NCI-H2081 treated with DMSO at 0.1 percent for 48 hours (cell line): ENCODE measurements around the gene SPRY1.
A peak's percentile ranks its signal among the peaks of the same experiment; 100 is the strongest.

ENCODE experiments used
- DNase-seq: peaks from one replicate; lab custom pipeline; 2025; lab: John Stamatoyannopoulos, UW

SPRY1 gene

DNA sequence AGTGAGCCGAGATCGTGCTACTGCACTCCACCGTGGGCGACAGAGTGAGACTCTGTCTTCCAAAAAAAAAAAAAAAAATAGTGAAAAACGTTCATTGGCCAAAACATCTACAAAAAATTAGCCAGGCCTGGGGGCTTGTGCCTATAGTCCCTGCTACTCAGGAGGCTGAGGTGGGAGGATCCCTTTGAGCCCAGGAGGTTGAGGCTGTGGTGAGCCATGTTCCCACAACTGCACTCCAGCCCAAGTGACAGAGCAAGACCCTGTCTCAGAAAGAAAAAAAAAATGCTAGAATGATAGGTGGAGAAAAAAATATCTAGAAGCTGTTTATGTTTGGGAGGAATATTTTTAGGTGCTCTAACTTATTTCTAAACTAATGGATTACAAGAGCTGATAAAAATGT, 14.9 kb downstream of the SPRY1 start:
- DNase-seq: no peak

DNA sequence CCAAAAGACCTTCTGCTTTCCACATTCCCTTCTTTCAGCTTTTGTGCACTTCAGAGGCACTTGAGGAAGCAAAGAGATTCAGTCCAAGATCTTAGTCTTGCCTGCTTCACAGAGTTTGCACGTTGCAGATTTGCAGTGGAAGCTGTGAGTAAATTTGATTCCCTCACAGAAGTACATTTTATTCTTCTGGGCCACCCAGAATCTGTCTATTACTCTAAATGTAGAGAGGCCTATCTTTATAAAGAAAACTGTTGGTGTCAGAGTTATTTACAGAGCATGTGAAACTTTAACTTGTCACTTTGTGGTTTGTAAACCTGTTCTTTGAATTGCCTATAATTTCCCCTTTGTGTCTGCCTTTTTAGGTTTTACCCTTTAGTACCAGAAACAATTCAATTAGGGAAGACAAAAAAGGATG, 15.5 kb downstream of the SPRY1 start:
- no peak for DNase-seq

DNA sequence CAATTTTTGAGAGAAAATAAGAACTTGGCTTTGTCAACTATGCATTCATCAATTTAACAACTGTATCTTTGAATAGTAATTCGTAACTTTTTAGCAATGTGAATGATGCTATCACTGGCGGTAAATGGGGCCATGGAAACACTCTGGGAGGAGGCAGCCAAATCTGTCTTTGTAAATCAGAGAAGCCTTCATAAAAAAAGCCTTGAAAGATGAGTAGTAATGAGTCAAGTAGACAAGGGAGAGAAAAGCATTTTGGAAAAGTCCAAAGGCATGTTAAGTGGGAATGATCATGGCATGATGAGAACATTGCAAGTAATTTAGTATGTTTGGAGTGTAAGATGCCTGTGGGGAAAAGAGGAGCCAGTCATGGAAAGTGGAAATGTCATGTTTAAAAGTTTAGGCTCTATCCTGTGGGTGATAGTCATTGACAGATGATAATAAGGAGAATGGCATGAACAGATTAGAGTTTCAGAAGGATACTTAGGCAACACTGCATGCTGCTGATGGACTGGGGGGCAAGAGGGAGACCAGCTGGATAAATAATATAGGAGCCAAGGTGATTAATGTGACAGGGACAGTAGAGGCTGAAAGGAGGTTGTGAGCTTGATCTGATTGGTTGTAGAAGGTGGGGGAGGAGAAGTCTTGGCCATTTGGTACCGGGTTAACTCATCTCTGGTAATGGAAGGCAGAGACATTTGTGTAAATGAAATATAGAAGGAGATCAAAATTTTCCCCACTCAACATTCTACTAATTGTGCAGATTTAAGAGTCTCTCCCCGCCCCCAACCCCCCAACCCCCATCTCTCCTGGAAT, 16.3 kb downstream of the SPRY1 start:
- no peak for DNase-seq

DNA sequence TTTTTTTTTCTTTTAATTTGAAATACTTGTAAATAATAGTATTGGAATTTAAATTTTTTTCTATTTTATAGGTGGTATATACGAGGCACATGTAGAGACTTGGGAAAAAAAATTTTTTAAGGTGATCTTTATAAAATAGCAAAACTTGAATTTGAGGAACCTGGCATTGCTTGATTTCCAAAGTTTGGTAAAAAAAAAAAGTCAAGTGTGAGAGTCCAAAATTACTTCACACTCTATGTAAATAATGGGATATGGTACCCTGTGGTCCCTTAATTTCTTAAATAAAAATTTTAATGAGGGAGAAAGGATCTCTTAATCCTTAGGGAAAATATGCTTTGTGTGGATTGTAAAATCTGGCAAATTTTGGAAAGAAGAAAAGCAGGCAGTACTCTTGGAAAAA, 19.0 kb downstream of the SPRY1 start:
- no peak for DNase-seq

DNA sequence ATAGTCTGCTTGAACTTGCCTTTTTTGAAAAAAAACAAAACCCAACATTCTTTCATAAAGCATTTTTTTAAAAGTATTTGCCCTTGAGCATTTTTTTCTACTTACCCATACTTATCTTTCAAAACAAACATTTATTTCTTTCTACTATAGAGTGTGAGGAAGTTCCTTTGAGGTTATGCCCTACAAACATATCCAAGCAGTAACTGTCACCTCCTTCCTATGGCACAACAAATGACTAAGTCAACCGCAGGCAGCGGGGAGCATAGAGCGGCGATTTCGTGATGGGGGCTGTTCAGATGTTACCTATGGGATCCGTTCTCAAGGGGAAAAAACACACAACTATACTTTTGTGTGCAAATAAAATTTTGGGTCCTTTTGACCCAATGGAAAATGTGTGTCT, 19.4 kb downstream of the SPRY1 start:
- no peak for DNase-seq

DNA sequence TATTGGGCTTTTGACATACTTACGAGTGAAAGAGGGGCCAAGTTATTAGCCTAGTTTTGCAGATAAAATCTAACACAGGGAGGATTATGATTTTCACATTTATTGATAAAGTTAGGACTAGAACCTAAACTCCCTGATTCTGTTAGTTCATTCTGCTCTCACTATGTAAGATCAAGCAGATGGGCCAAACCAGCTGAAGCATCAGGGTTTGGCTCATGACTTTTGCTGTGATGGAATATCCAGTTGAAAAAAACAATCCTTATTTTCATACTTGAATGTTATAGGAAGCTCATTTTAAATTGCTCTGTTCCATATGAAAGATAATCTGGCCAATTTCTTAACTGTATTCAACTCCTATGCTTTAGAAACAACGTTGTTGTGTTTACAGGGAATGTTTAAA, 21.2 kb downstream of the SPRY1 start:
- DNase-seq: no peak

DNA sequence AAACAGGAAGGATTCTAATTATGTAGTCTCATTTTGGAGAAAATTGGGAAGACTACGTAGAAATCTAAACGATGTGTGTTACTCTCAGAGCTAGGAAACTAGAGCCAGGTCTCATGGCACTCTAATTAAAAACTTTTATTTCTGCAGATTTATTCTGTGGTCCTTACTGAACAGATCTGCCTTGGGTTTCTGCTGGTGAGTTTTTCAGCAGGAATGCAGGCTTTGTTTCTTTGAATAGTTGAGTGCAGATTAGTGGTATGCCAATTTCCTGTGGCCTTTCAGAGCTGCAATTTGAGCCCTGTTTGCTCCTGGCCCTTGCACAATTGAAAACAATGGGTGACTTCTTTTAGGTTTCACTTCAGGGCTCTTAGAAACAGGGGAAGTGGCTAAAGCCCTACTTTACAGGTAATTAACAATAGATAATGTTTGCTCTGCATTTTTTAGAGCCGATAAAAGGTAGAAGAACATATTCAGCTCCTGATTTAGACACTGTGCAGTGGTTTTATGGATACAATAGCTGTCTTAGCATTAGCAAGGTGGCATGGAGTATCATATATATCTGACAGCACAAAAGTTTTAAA, 21.8 kb downstream of the SPRY1 start:
- DNase-seq: peak; percentile 27

DNA sequence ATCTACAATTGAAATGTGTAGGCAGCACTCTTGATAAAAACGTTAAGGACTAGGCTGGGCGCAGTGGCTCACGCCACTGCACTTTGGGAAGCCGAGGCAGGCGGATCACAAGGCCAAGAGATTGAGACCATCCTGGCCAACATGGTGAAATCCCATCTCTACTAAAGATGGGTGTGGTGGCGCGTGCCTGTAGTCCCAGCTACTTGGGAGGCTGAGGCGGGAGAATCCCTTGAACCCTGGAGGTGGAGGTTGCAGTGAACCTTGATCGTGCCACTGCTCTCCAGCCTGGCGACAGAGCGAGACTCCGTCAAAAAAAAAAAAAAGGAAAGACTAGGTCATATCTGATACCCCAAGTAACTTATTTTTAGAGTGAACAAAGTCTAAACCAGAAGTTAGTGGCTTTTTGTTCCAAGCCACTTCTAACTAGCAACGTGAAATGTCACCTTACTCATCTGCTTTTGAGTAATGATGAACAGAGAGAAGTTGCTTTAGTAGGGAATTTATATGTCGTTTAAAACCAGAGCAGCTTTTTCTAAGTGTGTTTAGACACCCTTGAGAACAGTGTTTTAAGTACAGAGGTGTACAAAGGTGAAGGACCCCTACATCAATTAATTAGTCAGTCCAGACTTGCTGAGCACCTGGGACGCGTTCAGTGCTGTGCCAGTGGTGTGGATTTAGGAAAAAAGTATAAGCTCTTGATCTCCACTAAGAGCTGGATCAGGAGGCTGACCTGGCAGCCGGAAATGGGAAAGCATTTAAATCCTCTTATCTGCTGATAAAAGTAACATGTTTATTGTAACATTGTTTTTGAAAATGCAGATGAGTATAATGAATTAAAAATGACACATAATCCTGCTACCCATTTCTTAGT, 23.5 kb downstream of the SPRY1 start:
- no peak for DNase-seq

DNA sequence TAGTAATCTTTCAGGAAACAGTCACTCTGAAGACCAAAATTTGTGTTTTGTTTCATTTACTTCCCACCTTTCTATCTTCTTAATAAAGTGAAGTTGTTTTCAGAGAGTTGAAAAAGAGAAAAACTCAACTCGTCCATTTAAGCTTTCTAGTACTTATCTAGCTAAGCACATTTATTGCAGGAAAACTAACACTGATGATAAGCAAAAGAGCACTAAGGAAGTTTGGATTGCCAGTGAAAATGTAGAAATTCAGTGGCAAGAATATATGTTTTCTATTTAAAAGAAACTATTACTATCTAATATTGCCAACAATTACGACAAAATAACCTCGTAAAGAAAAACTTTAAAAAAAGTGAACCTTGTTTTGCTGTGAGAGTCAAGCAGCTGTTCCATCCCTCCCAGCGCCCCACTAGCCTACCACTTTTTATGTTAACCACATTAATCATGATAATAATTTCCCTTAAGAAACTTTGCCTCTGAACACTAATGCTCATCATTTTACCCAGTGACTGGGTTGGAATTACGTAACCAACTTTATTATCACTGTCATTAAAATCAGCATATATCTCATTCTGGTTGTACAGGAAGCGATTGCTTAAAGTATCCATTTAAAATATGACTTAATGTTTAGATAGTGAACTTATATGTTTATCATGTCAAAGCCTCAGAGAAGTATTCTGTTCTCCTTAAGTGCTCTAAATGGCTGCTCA, 24.8 kb downstream of the SPRY1 start:
- DNase-seq: no peak

DNA sequence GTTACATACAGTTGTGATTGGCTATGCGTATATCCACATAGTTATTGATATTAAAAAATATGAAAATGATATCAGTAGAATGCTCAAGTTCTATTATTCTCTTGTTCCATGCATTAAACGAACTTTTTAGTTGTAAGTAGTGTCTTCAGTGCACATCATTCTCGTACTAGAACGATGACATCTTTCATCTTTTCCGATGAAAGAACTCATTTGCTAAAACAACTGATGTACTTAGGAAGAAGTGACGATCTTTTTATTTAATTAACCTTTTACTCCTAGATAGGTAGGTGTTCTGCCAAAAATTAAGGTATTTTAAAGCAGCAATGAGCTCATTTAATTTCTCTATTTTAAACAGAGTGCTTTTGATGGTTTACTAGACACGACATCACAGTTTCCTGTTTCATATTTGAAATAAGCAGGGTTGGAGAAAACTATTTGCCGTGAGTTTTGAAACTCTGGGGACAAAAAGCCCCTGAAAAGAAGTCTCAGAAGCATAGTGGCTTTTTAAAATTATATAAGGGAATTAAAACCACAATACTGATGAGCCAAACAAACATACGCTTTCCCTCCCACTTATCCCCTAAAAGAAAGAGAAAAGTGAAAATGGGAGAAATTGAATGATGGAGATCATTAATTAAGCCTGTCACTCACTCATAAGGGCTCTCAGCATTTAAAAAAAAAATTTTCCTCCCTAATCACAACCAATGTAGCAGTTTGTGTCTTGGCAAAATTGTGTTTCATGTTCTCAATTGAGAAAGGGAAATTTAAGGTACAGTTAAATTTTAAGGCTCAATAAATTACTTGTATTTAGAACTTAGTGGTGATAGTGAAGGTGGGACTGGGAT, 25.6 kb downstream of the SPRY1 start:
- DNase-seq: no peak

DNA sequence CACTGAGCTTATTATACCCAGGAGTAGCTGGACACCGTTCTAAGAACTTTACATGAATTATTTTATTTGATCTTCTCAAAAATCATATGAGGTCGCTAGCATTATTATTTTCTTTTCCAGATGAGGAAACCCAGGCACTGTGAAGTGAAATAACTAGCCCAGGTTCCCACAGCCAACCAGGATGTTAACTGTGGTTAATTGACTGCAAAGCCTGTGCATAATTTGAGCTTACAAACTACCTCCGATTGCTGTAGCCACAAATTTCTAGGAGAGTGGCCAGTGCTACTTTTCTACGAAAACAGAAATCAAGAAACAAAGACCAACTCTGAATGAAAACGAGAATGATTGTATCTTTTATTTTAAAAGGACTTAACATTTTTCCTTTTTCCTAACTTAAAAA, 27.2 kb downstream of the SPRY1 start:
- DNase-seq: no peak

DNA sequence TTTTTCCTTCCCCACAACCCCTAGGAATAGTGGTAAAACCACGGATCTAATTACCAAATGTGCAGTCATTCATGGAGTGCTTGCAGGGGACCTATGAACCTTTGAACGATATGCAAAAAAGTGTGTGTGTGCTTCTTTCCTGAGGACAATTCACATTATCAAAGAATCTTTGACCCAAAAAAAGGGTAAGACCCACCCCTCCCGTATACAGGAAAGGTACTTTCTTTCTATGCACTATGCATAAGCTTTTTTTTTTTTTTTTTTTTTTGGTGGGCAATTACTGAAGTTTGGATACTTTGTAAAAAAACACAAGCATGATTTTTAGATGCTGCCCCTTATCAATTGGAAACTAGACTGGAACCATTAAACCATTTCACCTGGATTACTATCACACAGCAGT, 31.4 kb downstream of the SPRY1 start:
- DNase-seq: no peak

DNA sequence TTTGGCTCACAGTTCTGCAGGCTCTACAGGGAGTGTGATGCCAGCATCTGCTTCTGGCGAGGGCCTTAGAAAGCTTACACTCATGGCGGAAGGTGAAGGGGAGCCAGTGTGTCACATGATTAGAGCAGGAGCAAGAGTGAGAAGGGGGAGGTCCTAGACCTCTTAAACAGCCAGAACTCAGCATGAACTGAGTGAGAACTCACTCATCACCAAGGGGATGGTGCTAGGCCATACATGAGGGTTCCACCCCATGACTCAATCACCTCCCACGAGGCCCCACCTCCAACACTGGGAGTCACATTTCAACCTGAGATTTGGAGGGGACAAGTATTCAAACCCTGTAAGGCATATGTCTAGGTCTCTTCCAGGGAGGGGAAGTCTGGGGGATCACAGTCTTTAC, 33.4 kb downstream of the SPRY1 start:
- DNase-seq: no peak

DNA sequence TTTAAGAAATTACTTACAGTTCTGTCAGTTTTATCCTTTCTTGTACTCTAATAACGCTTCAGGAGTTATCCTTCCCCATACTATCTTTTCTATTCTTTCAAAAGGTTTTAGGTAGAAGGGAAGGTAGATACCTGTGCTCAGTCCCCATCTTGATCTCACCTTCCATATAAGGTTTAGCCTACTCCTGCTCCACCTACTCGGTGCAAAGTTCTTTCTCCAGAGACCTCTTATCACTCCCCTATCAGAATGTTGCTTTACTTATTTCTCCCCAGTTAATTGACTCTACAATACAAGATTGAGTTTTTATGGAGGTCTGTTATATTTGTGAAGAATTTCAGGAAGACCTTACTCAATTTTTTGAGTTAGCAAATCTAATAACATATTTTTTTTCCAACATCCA, 33.9 kb downstream of the SPRY1 start:
- no peak for DNase-seq

DNA sequence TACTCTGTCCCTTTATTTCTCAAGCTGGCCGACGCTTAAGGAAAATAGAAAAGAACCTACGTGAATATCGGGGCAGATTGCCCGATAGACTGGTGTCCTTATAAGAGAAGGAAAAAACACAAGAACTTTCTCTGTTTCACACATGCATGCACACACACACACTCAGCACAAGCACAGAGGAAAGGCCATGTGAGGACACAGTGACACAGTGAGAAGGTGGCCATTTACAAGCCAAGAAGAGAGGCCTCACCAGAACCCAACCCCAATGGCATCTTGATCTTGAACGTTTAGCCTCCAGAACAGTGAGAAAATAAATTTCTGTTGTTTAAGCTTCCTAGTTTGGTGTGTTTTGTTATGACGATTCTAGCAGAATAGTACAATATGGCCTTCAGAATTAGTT, 37.0 kb downstream of the SPRY1 start:
- DNase-seq: no peak

DNA sequence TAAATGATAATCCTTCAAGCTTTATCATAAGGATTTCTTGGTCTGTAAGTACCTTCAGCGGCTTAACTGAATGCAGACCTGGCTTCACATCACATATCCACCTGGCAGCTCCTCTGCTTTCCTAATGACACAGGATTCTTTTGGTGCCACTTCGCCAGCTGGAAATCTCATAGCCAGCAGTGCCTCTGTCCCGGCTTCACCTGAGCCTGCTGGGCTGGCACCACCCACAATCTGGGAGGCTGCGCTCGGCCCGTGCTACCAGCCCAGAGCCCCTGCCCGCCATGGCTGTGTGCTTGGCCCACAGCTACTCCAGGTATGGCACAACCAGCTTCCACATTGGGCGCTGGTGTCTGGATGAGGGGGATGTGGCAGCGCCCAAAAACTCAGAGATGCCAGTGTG, 37.4 kb downstream of the SPRY1 start:
- DNase-seq: no peak

DNA sequence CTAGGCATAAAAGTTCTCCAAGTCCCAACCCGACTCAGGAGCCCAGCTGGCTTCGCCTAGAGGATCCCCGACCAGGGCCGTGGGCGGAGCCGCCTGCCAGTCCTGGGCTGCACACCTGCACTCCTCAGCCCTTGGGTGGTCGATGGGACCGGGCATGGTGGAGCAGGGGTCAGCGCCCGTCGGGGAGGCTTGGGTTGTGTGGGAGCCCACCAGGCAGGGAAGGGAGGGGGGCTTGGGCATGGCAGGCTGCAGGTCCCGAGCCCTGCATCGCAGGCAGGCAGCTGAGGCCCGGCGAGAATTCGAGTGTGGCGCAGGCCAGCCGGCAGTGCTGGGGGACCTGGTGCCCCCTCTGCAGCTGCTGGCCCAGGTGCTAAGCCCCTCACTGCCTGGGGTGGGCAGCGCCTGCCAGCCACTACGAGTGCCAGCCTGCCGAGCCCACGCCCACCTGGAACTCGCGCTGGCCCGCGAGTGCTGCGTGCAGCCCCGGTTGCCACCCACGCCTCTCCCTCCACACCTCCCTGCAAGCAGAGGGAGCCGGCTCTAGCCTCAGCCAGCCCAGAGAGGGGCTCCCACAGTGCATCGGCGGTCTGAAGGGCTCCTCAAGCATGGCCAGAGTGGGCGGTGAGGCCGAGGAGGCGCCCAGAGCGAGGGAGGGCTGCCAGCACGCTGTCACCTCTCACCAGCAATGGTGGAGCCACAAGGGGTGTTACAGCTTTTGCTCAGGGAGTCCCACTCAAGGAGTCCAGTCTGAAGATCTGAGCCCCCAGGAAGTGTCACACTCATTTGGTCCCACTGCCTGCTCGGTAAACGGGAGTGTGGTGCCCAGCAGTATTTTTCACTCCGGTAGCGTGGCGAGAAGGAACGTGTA, 38.9 kb downstream of the SPRY1 start:
- no peak for DNase-seq

DNA sequence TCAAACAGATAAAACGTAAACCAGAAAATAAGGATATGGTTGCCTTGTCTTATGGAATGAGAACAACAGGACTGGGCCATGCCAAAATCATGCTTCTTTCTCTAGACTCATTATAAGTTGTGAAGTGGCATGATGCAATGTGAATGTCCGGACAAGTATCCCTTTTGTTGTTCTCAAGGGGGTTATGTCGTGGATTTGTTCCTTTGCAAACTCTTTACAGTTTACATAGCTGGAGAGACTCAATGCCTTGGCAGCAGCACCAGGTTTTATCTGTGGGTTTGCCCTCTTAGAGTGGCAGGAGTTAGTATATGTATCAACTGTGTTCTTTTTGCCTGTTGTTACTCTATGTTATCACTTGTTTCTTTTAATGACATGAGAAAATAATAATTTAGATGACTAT, 41.4 kb downstream of the SPRY1 start:
- no peak for DNase-seq

DNA sequence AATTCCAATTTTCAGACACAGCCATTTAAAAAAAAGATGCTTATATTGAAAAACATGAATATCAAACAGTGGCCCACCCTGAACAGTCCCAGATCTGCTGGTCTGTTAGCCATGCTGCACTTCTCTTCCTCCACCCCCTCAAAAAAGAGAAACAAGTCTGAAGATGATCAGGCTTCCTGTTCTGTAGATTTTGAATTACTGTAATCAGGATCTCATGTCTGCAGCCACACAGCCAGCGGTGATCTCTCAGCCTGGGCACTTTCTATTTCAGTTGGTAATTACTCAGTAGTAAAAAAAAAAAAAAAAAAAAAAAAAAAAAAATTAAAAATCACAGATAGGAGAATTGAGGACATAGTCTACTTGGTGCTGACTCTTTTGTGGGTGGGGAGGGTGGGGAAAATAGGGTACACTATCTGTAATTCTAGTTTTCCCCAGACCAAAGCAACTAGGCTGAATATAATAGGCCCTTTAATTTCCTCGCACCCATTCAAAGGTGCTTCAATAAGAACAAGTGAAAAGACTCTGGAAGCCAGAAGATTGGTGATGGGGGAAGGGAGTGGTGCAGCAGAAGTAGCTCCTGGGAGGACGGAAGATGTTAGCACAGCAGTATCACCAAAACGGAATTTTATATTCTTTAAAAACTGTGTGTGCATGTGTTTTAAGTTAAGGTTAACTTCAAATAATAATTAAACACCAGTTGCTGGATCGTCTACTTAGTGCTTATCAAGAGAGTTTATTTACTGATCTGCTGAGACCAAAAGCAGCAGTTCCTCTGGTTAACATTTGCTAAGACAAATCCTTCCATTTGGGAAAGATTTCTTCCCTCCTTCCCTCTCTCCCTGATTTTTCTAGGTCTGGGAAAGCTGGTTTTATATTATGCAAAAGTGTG, 47.0 kb downstream of the SPRY1 start:
- DNase-seq: no peak
